ENCODE results near the gene THBS3. TPM values are rescaled to one million over a fixed set of nuclear protein-coding genes. Genes with fewer than 3 reads are reported as not detected.
"Not testable (repeated sequence)": the region's sequence is repeated elsewhere in the genome, so short reads cannot be mapped to it uniquely, and the experiment has no call there.

THBS3 gene
- total RNA-seq, 1 experiment from 2014 or later, result 33.0 TPM

- no peak overlapping the region for H3K27ac Mint-ChIP-seq (ENCODE audit: low read depth, unreplicated experiment)
- ChIA-PET CTCF (interaction anchor here (1.4 to 1.5 kb wide), 2 partner anchors 68 to 75 kb away, joined by 4 to 7 read pairs; no protein-coding TSS in a partner anchor), POLR2A (no interaction called here)
- H3K4me1 Mint-ChIP-seq (ENCODE audit: insufficient read depth, unreplicated experiment), result no peaks in the 10 kb centered on the region
- no peak for TF ChIP-seq CTCF (IDR thresholded peaks at IDR 0.05; ENCODE audit: unreplicated experiment)
- peaks cover 10% of the 10 kb centered on the region for H3K27me3 Mint-ChIP-seq (ENCODE audit: insufficient read depth, unreplicated experiment)
- BruUV-seq (replicated peaks), result no TSS peak
- H3K4me3 Mint-ChIP-seq (ENCODE audit: unreplicated experiment), result no peak overlapping the region
- DNase-seq (ENCODE audit: unreplicated experiment), result no peak
- no peaks in the 10 kb centered on the region for H3K9me3 Mint-ChIP-seq (ENCODE audit: unreplicated experiment)
- H3K36me3 Mint-ChIP-seq (ENCODE audit: insufficient read depth, unreplicated experiment), result no peaks in the 10 kb centered on the region
- intact Hi-C loops (cut with micrococcal nuclease), result no loop called here
Observed at GRCh38 chr1:155160128-155160527, 47.6 kb downstream of the THBS3 start.

- Mint-ChIP-seq H3K9me3 (ENCODE audit: unreplicated experiment) (no peaks in the 10 kb centered on the region), H3K27ac (ENCODE audit: low read depth, unreplicated experiment) (no peak overlapping the region), H3K27me3 (ENCODE audit: insufficient read depth, unreplicated experiment) (peaks cover 15% of the 10 kb centered on the region), H3K36me3 (ENCODE audit: insufficient read depth, unreplicated experiment) (no peaks in the 10 kb centered on the region), H3K4me3 (ENCODE audit: unreplicated experiment) (no peak overlapping the region), H3K4me1 (ENCODE audit: insufficient read depth, unreplicated experiment) (no peaks in the 10 kb centered on the region)
- no peak for DNase-seq (ENCODE audit: unreplicated experiment)
- TF ChIP-seq CTCF (IDR thresholded peaks at IDR 0.05; ENCODE audit: unreplicated experiment), result no peak
- ChIA-PET POLR2A (interaction anchor here (0.6 kb wide), 1 partner anchor 10 kb away, joined by 4 read pairs; no protein-coding TSS in a partner anchor), CTCF (interaction anchor here (0.6 to 1.3 kb wide), 4 partner anchors 14 to 735 kb away, joined by 3 to 11 read pairs (median 4); partner anchors contain the start of gene KRTCAP2)
- BruUV-seq (replicated peaks), result no TSS peak
- intact Hi-C loops (cut with micrococcal nuclease), result no loop called here
Observed at GRCh38 chr1:155158991-155159390, 48.7 kb downstream of the THBS3 start.

GRCh38 chr1:155155996-155156643, 51.6 kb downstream of the THBS3 start:
- peaks cover 19% of the 10 kb centered on the region for H3K27me3 Mint-ChIP-seq (ENCODE audit: insufficient read depth, unreplicated experiment)
- H3K27ac Mint-ChIP-seq (ENCODE audit: low read depth, unreplicated experiment); H3K4me1 Mint-ChIP-seq (ENCODE audit: insufficient read depth, unreplicated experiment); H3K4me3 Mint-ChIP-seq (ENCODE audit: unreplicated experiment); BruUV-seq (replicated peaks); intact Hi-C loops (cut with micrococcal nuclease); H3K9me3 Mint-ChIP-seq (ENCODE audit: unreplicated experiment); DNase-seq (ENCODE audit: unreplicated experiment); H3K36me3 Mint-ChIP-seq (ENCODE audit: insufficient read depth, unreplicated experiment): not testable (repeated sequence)
- ChIA-PET POLR2A (interaction anchor here (1.9 kb wide), 1 partner anchor 17 kb away, joined by 8 read pairs; the partner anchor contains the start of gene KRTCAP2), CTCF (interaction anchor here (0.5 to 3.8 kb wide), 7 partner anchors 10 to 71 kb away, joined by 3 to 21 read pairs (median 4); partner anchors contain the start of genes KRTCAP2 and TRIM46)

Other genes with a start within 250 kb of the THBS3 start
- 32.1 and 35.9 TPM in 2 replicates for gene PYGO2, start 246.1 kb downstream of the THBS3 start, total RNA-seq (2022)
- 667 and 885 TPM in 2 replicates for gene SHC1, start 237.2 kb downstream of the THBS3 start, total RNA-seq (2022)
- gene CKS1B, start 233.2 kb downstream of the THBS3 start, total RNA-seq (2022), result 285 and 289 TPM in 2 replicates
- 65.4 and 91.1 TPM in 2 replicates for gene FLAD1, start 224.6 kb downstream of the THBS3 start, total RNA-seq (2022)
- gene LENEP, start 214.3 kb downstream of the THBS3 start, total RNA-seq (2022), result 0.83 TPM in 1 of 2 replicates, not detected in the other
- gene ZBTB7B, start 205.1 kb downstream of the THBS3 start, total RNA-seq (2022), result 169 and 175 TPM in 2 replicates
- 0.91 and 1.8 TPM in 2 replicates for gene DCST2, start 174.1 kb downstream of the THBS3 start, total RNA-seq (2022)
- 0.21 and 0.42 TPM in 2 replicates for gene DCST1, start 174.1 kb downstream of the THBS3 start, total RNA-seq (2022)
- gene ADAM15, start 156.6 kb downstream of the THBS3 start, total RNA-seq (2022), result 385 and 456 TPM in 2 replicates
- 7.4 and 9.5 TPM in 2 replicates for gene EFNA4, start 144.2 kb downstream of the THBS3 start, total RNA-seq (2022)
- 1.6 and 1.7 TPM in 2 replicates for gene EFNA3, start 129.1 kb downstream of the THBS3 start, total RNA-seq (2022)
- 38.9 and 42.3 TPM in 2 replicates for gene EFNA1, start 80.0 kb downstream of the THBS3 start, total RNA-seq (2022)
- gene SLC50A1, start 72.0 kb downstream of the THBS3 start, total RNA-seq (2022), result 91.2 and 97.8 TPM in 2 replicates
- gene DPM3, start 67.4 kb downstream of the THBS3 start, total RNA-seq (2022), result 79.7 and 86.4 TPM in 2 replicates
- 313 and 383 TPM in 2 replicates for gene KRTCAP2, start 34.6 kb downstream of the THBS3 start, total RNA-seq (2022)
- 0.21 and 0.32 TPM in 2 replicates for gene TRIM46, start 34.0 kb downstream of the THBS3 start, total RNA-seq (2022)
- gene MTX1, start 798 bp upstream of the THBS3 start, total RNA-seq (2022), result 64.6 and 67.4 TPM in 2 replicates
- 32.3 and 37.1 TPM in 2 replicates for gene ENTREP3, start 47.6 kb upstream of the THBS3 start, total RNA-seq (2022)
- gene SCAMP3, start 54.5 kb upstream of the THBS3 start, total RNA-seq (2022), result 80.6 and 88.1 TPM in 2 replicates
- gene CLK2, start 65.6 kb upstream of the THBS3 start, total RNA-seq (2022), result 78.6 and 82.3 TPM in 2 replicates
- gene HCN3, start 69.6 kb upstream of the THBS3 start, total RNA-seq (2022), result 2.5 and 4.3 TPM in 2 replicates
- gene PKLR, start 93.5 kb upstream of the THBS3 start, total RNA-seq (2022), result not detected in 2 replicates
- 176 and 264 TPM in 2 replicates for gene FDPS, start 101.0 kb upstream of the THBS3 start, total RNA-seq (2022)
- gene RUSC1, start 113.0 kb upstream of the THBS3 start, total RNA-seq (2022), result 18.6 and 19.5 TPM in 2 replicates

Data from MCF 10A (cell line).